OCI-LY7 (cell line): Measurements from ENCODE around the gene RASL12.

ENCODE experiments used
- EZH2phosphoT487 ChIP-seq: fragments of 200-600 bp; sonication (generic); IDR thresholded peaks from 2 replicates; pipeline ENCODE4 v1.6.1; 2018; ENCODE audit warnings: low read depth, borderline replicate concordance, mild to moderate bottlenecking, mixed run types, antibody characterized with exemption, low read length, moderate library complexity, mixed read lengths
- TF ChIP-seq, protein P1 (sequence below): fragments of 200-600 bp; sonication (generic); conservative IDR thresholded peaks from 2 replicates; pipeline ENCODE4 v1.5.1; 2014; ENCODE audit warnings: mild to moderate bottlenecking, antibody characterized with exemption, low read length, moderate library complexity, mixed read lengths

DNA sequence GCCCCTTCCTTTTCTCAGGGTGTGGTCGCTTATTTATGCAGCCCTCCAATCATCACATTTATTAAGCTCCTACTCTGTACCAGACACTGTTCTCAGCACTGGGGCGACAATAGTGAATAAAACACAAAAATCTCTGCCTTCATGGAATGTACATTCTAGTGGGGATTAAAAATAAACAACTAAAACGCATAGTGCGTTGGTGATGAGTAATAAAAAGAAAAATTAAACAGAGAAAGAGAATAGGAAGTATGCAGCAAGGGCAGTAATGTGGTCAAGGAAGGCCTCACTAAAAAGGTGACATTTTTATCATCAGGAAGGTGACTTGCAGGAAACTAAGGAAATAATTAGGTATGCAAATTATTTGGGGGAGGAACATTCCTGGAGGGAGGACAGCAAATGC, 17.5 kb downstream of the RASL12 start:
- TF ChIP-seq, protein P1, sequence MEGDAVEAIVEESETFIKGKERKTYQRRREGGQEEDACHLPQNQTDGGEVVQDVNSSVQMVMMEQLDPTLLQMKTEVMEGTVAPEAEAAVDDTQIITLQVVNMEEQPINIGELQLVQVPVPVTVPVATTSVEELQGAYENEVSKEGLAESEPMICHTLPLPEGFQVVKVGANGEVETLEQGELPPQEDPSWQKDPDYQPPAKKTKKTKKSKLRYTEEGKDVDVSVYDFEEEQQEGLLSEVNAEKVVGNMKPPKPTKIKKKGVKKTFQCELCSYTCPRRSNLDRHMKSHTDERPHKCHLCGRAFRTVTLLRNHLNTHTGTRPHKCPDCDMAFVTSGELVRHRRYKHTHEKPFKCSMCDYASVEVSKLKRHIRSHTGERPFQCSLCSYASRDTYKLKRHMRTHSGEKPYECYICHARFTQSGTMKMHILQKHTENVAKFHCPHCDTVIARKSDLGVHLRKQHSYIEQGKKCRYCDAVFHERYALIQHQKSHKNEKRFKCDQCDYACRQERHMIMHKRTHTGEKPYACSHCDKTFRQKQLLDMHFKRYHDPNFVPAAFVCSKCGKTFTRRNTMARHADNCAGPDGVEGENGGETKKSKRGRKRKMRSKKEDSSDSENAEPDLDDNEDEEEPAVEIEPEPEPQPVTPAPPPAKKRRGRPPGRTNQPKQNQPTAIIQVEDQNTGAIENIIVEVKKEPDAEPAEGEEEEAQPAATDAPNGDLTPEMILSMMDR = no peak
- TF ChIP-seq EZH2phosphoT487 = no peak
